Medulla oblongata (tissue), 1 donor: ENCODE results near the gene SCN8A.
"Not testable (repeated sequence)": the region's sequence is repeated elsewhere in the genome, so short reads cannot be mapped to it uniquely, and the experiment has no call there.

Experiments
- DNase-seq: peaks from one replicate; pipeline ENCODE4 v3.0.0-alpha.2; 2015; ENCODE audit errors: extremely low spot score

Gene SCN8A

GRCh38 chr12:51591016-51591901, at the start of gene SCN8A:
SCN8A (plus strand) TSS chr12:51591233; CDS start chr12:51662818, 71,585 bp downstream.
- DNase-seq: peak; percentile 33

GRCh38 chr12:51546097-51546496, 44.9 kb upstream of the SCN8A start:
- DNase-seq: no peak

GRCh38 chr12:51547606-51548005, 43.4 kb upstream of the SCN8A start:
- DNase-seq: no peak

GRCh38 chr12:51548241-51548640, 42.8 kb upstream of the SCN8A start:
- no peak for DNase-seq

GRCh38 chr12:51549637-51550036, 41.4 kb upstream of the SCN8A start:
- no peak for DNase-seq

- not testable (repeated sequence) for DNase-seq
Observed at GRCh38 chr12:51568271-51569032, 22.6 kb upstream of the SCN8A start.

- no peak for DNase-seq
Observed at GRCh38 chr12:51579321-51579850, 11.6 kb upstream of the SCN8A start.

- DNase-seq: no peak
Observed at GRCh38 chr12:51589060-51589459, 2.0 kb upstream of the SCN8A start.

GRCh38 chr12:51589557-51590176, 1.4 kb upstream of the SCN8A start:
- no peak for DNase-seq

- DNase-seq: peak; percentile 69
Observed at GRCh38 chr12:51590347-51591015, 552 bp upstream of the SCN8A start.

GRCh38 chr12:51592034-51592705, 1.1 kb downstream of the SCN8A start:
- no peak for DNase-seq

- no peak for DNase-seq
Observed at GRCh38 chr12:51593021-51593420, 2.0 kb downstream of the SCN8A start.

- DNase-seq: peak; percentile 22
Observed at GRCh38 chr12:51593539-51593938, 2.5 kb downstream of the SCN8A start.

GRCh38 chr12:51598156-51598555, 7.1 kb downstream of the SCN8A start:
- no peak for DNase-seq

- no peak for DNase-seq
Observed at GRCh38 chr12:51600721-51601120, 9.7 kb downstream of the SCN8A start.

GRCh38 chr12:51601241-51601640, 10.2 kb downstream of the SCN8A start:
- no peak for DNase-seq

GRCh38 chr12:51605896-51606295, 14.9 kb downstream of the SCN8A start:
- not testable (repeated sequence) for DNase-seq

GRCh38 chr12:51607197-51607596, 16.2 kb downstream of the SCN8A start:
- DNase-seq: not testable (repeated sequence)

- DNase-seq: no peak
Observed at GRCh38 chr12:51620448-51620847, 29.4 kb downstream of the SCN8A start.

GRCh38 chr12:51621156-51621922, 30.3 kb downstream of the SCN8A start:
- no peak for DNase-seq
